Mammary epithelial cell (primary cell): ENCODE measurements around the gene LGR6.

Experiments used
- EZH2 ChIP-seq: IDR thresholded peaks from 2 replicates; pipeline ENCODE4 v1.6.1; 2012; ENCODE audit warnings: low read length, inconsistent platforms, borderline replicate concordance
- TF ChIP-seq, protein P1 (sequence below), 2 donors: IDR thresholded peaks in 1 of 2; conservative IDR thresholded peaks in 1 of 2; 2 replicates each; pipeline ENCODE4 v1.5.1; 2011 to 2012; ENCODE audit warnings: inconsistent platforms in 2 of 2, low read length in 2 of 2, mild to moderate bottlenecking in 2 of 2, control low read depth in 1 of 2, low read depth in 1 of 2; ENCODE audit not compliant: insufficient read depth in 1 of 2; ENCODE audit errors: extremely low read depth in 1 of 2

GRCh38 chr1:202223121-202223860 is 29.7 kb downstream of the LGR6 start:
- TF ChIP-seq, protein P1, sequence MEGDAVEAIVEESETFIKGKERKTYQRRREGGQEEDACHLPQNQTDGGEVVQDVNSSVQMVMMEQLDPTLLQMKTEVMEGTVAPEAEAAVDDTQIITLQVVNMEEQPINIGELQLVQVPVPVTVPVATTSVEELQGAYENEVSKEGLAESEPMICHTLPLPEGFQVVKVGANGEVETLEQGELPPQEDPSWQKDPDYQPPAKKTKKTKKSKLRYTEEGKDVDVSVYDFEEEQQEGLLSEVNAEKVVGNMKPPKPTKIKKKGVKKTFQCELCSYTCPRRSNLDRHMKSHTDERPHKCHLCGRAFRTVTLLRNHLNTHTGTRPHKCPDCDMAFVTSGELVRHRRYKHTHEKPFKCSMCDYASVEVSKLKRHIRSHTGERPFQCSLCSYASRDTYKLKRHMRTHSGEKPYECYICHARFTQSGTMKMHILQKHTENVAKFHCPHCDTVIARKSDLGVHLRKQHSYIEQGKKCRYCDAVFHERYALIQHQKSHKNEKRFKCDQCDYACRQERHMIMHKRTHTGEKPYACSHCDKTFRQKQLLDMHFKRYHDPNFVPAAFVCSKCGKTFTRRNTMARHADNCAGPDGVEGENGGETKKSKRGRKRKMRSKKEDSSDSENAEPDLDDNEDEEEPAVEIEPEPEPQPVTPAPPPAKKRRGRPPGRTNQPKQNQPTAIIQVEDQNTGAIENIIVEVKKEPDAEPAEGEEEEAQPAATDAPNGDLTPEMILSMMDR (conservative IDR thresholded peaks at IDR 0.05 in 1 of 2, IDR thresholded peaks at IDR 0.05 in 1 of 2; ENCODE audit: extremely low read depth in 1 of 2, insufficient read depth in 1 of 2, low read depth in 1 of 2, low read length in 2 of 2) = no peak
- TF ChIP-seq EZH2 = no peak
